ENCODE measurements around the gene UBE2E2.

UBE2E2 gene

GRCh38 chr3:23623844-23624243 lies 420.7 kb downstream of the UBE2E2 start:
- no peak for TF ChIP-seq GATA3 (IDR thresholded peaks at IDR 0.05; ENCODE audit: low read depth, low read length)
- no peak for TF ChIP-seq GATA2 (IDR thresholded peaks at IDR 0.05; ENCODE audit: low read depth, low read length)

- TF ChIP-seq GATA2 (IDR thresholded peaks at IDR 0.05; ENCODE audit: low read depth, low read length), result no peak
- TF ChIP-seq GATA3 (IDR thresholded peaks at IDR 0.05; ENCODE audit: low read depth, low read length), result no peak
Observed at GRCh38 chr3:23624305-23624704, 421.2 kb downstream of the UBE2E2 start.

GRCh38 chr3:23626442-23626841 lies 423.3 kb downstream of the UBE2E2 start:
- no peak for TF ChIP-seq GATA2 (IDR thresholded peaks at IDR 0.05; ENCODE audit: low read depth, low read length)
- TF ChIP-seq GATA3 (IDR thresholded peaks at IDR 0.05; ENCODE audit: low read depth, low read length), result no peak

- TF ChIP-seq GATA3 (IDR thresholded peaks at IDR 0.05; ENCODE audit: low read depth, low read length) (no peak), GATA2 (IDR thresholded peaks at IDR 0.05; ENCODE audit: low read depth, low read length) (no peak)
Observed at GRCh38 chr3:23629181-23629894, 426.2 kb downstream of the UBE2E2 start.

- 0 out of 2 replicates have a peak, but pooled peaks have one; percentile 34 for TF ChIP-seq GATA2 (IDR thresholded peaks at IDR 0.05; ENCODE audit: low read depth, low read length)
- TF ChIP-seq GATA3 (IDR thresholded peaks at IDR 0.05; ENCODE audit: low read depth, low read length), result peak; percentile 52; the same call in 1 of the 2 replicates
Observed at GRCh38 chr3:23633261-23633960, 430.3 kb downstream of the UBE2E2 start.

GRCh38 chr3:23637339-23637738 lies 434.2 kb downstream of the UBE2E2 start:
- TF ChIP-seq GATA2 (IDR thresholded peaks at IDR 0.05; ENCODE audit: low read depth, low read length) (no peak), GATA3 (IDR thresholded peaks at IDR 0.05; ENCODE audit: low read depth, low read length) (no peak)

- TF ChIP-seq GATA3 (IDR thresholded peaks at IDR 0.05; ENCODE audit: low read depth, low read length), result no peak
- TF ChIP-seq GATA2 (IDR thresholded peaks at IDR 0.05; ENCODE audit: low read depth, low read length), result no peak
Observed at GRCh38 chr3:23640471-23641146, 437.5 kb downstream of the UBE2E2 start.

All from SH-SY5Y (cell line).